HCT116 (cell line): ENCODE measurements around the gene GNAS-AS1. TPM values are rescaled to one million over a fixed set of nuclear protein-coding genes. Genes with fewer than 3 reads are reported as not detected.

ENCODE experiments used
- ATAC-seq: fragments of 200-7000 bp; cut with Tn5 transposase; 2 replicates; pipeline ENCODE4 v1.9.1; 2020; ENCODE audit warnings: mild to moderate bottlenecking, moderate library complexity
- BruUV-seq: library from RNA; stranded (reverse); fragments of 400-500 nt; replicated peaks from 2 replicates; lab custom pipeline; 2021; lab: Mats Ljungman, UMichigan
- CTCF ChIA-PET: fragments of 300-600 bp; sonication (Branson Sonifier 250); formaldehyde crosslinking; loops from one replicate; lab custom pipeline; 2021; ENCODE audit warnings: antibody characterized with exemption; lab: Charles Lee
- POLR2A ChIA-PET: fragments of 300-600, 350-600 bp; sonication (Branson Sonifier 250); formaldehyde crosslinking; loops from one replicate; lab custom pipeline; 2021; ENCODE audit warnings: antibody characterized with exemption; lab: Charles Lee
- RAD21 ChIA-PET, 2 experiments: fragments of 300-600 bp; sonication (Branson Sonifier 250); formaldehyde crosslinking; loops; one replicate each; lab custom pipeline; 2023; ENCODE audit warnings: low total read pairs in 2 of 2; ENCODE audit not compliant: uncharacterized antibody in 2 of 2, unreplicated experiment in 2 of 2, low non-redundant PET in 1 of 2; lab: Charles Lee
- DNase-seq: peaks from one replicate; pipeline ENCODE4 v3.0.0-alpha.2; 2010; ENCODE audit warnings: low read depth, low spot score
- H2AFZ ChIP-seq: fragments of 200-600 bp; shearing (Covaris generic), sonication (generic); 2 replicates; pipeline ENCODE4 v1.6.1; 2017; ENCODE audit warnings: low read depth, mixed run types, mixed read lengths, antibody characterized with exemption, low read length; ENCODE audit not compliant: poor library complexity, severe bottlenecking
- H3K27ac ChIP-seq: 2 replicates; pipeline ENCODE4 v1.5.1; 2012; ENCODE audit warnings: low read depth, low read length
- H3K27me3 ChIP-seq: fragments of 200-600 bp; sonication (generic); 2 replicates; pipeline ENCODE4 v1.6.1; 2016; ENCODE audit warnings: mixed run types, low read length, mixed read lengths; ENCODE audit not compliant: insufficient read depth
- H3K36me3 ChIP-seq, 2 experiments: fragments of 200-500 bp in 1 of 2; fragments of 200-600 bp in 1 of 2; sonication (Bioruptor generic) in 1 of 2; sonication (generic) in 1 of 2; 2 replicates each; pipeline versions ENCODE4 v1.5.1 to v1.6.1; 2014 to 2016; ENCODE audit warnings: low read length in 2 of 2, inconsistent platforms in 1 of 2, mixed read lengths in 1 of 2, mixed run types in 1 of 2; ENCODE audit not compliant: insufficient read depth in 2 of 2, control insufficient read depth in 1 of 2
- H3K4me1 ChIP-seq, 2 experiments: fragments of 200-600 bp in 1 of 2; sonication (generic) in 1 of 2; 2 replicates each; pipeline versions ENCODE4 v1.5.1 to v1.6.1; 2012 to 2017; ENCODE audit warnings: low read length in 2 of 2, inconsistent platforms in 1 of 2, mild to moderate bottlenecking in 1 of 2, mixed read lengths in 1 of 2, mixed run types in 1 of 2, moderate library complexity in 1 of 2; ENCODE audit not compliant: insufficient read depth in 2 of 2, control insufficient read depth in 1 of 2
- H3K4me2 ChIP-seq: fragments of 200-600 bp; sonication (generic); 2 replicates; pipeline ENCODE4 v1.6.1; 2017; ENCODE audit warnings: mixed run types, low read length, mixed read lengths
- H3K4me3 ChIP-seq, 2 experiments: fragments of 200-600 bp in 1 of 2; sonication (generic) in 1 of 2; replicated peaks in 1 of 2; 2 replicates each; pipeline ENCODE4 v1.5.1; 2011 to 2016; ENCODE audit warnings: low read length in 2 of 2, control low read depth in 1 of 2, low read depth in 1 of 2, mild to moderate bottlenecking in 1 of 2, mixed read lengths in 1 of 2, mixed run types in 1 of 2
- H3K79me2 ChIP-seq: fragments of 200-600 bp; sonication (generic); 2 replicates; pipeline ENCODE4 v1.6.1; 2017; ENCODE audit warnings: mild to moderate bottlenecking, mixed run types, low read length, moderate library complexity, mixed read lengths; ENCODE audit not compliant: insufficient read depth
- H3K9ac ChIP-seq: fragments of 200-600 bp; sonication (generic); 2 replicates; pipeline ENCODE4 v1.6.1; 2016; ENCODE audit warnings: low read length, mixed read lengths
- H3K9me2 ChIP-seq: fragments of 200-600 bp; sonication (generic), shearing (Covaris generic); 2 replicates; pipeline ENCODE4 v1.6.1; 2017; ENCODE audit warnings: mixed run types, mild to moderate bottlenecking, moderate library complexity; ENCODE audit not compliant: insufficient read depth
- H3K9me3 ChIP-seq, 2 experiments: fragments of 200-500 bp in 1 of 2; fragments of 200-600 bp in 1 of 2; sonication (Bioruptor generic) in 1 of 2; sonication (generic) in 1 of 2; 2 replicates each; pipeline ENCODE4 v1.6.1; 2014 to 2017; ENCODE audit warnings: low read length in 2 of 2, mixed read lengths in 2 of 2, inconsistent platforms in 1 of 2, low read depth in 1 of 2, mild to moderate bottlenecking in 1 of 2, mixed run types in 1 of 2, moderate library complexity in 1 of 2; ENCODE audit not compliant: control insufficient read depth in 1 of 2, insufficient read depth in 1 of 2
- H4K20me1 ChIP-seq: fragments of 200-600 bp; sonication (generic), shearing (Covaris generic); 2 replicates; pipeline ENCODE4 v1.6.1; 2017; ENCODE audit warnings: mixed run types, mild to moderate bottlenecking, moderate library complexity; ENCODE audit not compliant: insufficient read depth
- CBX3 ChIP-seq: IDR thresholded peaks from 2 replicates; pipeline ENCODE4 v1.6.1; 2012; ENCODE audit warnings: low read depth
- CEBPB ChIP-seq: IDR thresholded peaks from 2 replicates; pipeline ENCODE4 v1.6.1; 2012; ENCODE audit warnings: low read depth
- EGR1 ChIP-seq: IDR thresholded peaks from 2 replicates; pipeline ENCODE4 v1.6.1; 2012; ENCODE audit warnings: low read depth
- EZH2 ChIP-seq: fragments of 200-600 bp; sonication (generic); IDR thresholded peaks from 2 replicates; pipeline ENCODE4 v1.6.1; 2017; ENCODE audit warnings: antibody characterized with exemption, mixed run types
- JUND ChIP-seq: IDR thresholded peaks from 2 replicates; pipeline ENCODE4 v1.6.1; 2012
- POLR2A ChIP-seq: IDR thresholded peaks from 2 replicates; pipeline ENCODE4 v1.7.0; 2011; ENCODE audit warnings: borderline replicate concordance; ENCODE audit not compliant: insufficient read depth, insufficient read length; ENCODE audit errors: extremely low read depth
- POLR2AphosphoS5 ChIP-seq: IDR thresholded peaks from 2 replicates; pipeline ENCODE4 v1.6.1; 2011; ENCODE audit warnings: mild to moderate bottlenecking, low read depth, low read length, moderate library complexity
- SIN3A ChIP-seq: IDR thresholded peaks from 2 replicates; pipeline ENCODE4 v1.6.1; 2012; ENCODE audit warnings: low read depth
- SP1 ChIP-seq: IDR thresholded peaks from 2 replicates; pipeline ENCODE4 v1.6.1; 2012; ENCODE audit warnings: low read depth
- SRF ChIP-seq: IDR thresholded peaks from 2 replicates; pipeline ENCODE4 v1.6.1; 2012; ENCODE audit warnings: low read depth
- ZFX ChIP-seq: fragments of 450-650 bp; IDR thresholded peaks from 2 replicates; pipeline ENCODE4 v1.6.1; 2017
- ZNF274 ChIP-seq: fragments of 200-500 bp; sonication (Bioruptor generic); IDR thresholded peaks from 2 replicates; pipeline ENCODE4 v1.6.1; 2014; ENCODE audit warnings: mild to moderate bottlenecking, low read depth, low read length, inconsistent platforms
- intact Hi-C: fragments of 100-400 bp; cut with micrococcal nuclease; formaldehyde crosslinking; loops from 2 replicates; pipeline ENCODE4 v1.10.0; 2022
- total RNA-seq: library from RNA; stranded (reverse); gene quantifications from one replicate; pipeline ENCODE4 v1.2.1, GENCODE V29; 2021; ENCODE audit not compliant: unreplicated experiment
- TF ChIP-seq, protein P1 (sequence below): IDR thresholded peaks from 2 replicates; pipeline ENCODE4 v1.6.1; 2012; ENCODE audit warnings: low read depth
- TF ChIP-seq, protein P2 (sequence below): IDR thresholded peaks from 2 replicates; pipeline ENCODE4 v1.6.1; 2011; ENCODE audit warnings: mild to moderate bottlenecking, low read length, moderate library complexity; ENCODE audit not compliant: insufficient replicate concordance; ENCODE audit errors: extremely low read depth

Gene GNAS-AS1
- total RNA-seq, 1 experiment from 2014 or later = not detected

DNA sequence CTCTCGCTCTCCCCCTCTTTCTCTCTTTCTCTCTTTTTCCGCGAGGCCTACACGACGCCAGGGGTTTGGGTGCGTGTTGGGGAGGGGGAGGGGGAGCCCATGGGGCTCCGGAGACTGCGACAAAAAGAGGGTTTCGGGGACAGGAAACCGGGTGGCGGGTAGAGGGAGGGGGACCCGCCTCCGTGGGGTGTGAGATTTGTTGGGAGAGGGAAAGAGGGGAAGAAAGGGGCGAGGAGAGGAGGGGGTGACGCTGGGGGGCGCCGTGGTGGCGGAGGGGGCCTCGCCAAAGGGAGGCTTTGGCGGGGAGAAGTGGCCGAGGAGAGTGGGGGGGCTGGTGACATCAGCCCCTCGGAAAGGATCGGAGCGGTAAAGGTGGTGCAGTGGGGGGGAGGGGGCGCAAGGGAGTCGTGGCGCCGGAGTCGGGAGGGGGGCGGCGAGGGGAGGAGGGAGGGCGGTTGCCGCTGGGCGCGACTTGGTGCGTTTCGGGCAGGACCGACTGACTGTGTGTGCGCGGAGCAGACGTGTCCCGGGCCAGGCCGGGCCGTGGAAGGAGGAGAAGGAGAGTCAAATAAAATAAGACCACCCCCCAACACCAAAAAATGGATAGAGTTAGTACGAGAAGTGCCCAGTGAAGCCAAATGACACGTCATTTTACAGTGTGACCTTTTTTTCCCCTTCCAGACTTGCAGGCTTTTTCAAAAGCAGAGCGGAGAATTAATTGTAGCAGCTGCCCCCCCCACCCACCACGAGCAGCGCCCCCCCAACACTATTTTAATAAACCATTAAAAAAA is 41.6 kb upstream of the GNAS-AS1 start:
- peaks cover 67% of the 10 kb centered on the region for H3K79me2 ChIP-seq
- peaks cover 14 to 25% of the 10 kb centered on the region in 2 experiments for H3K4me1 ChIP-seq
- H3K4me2 ChIP-seq = peak overlapping the region; percentile 89
- H3K9me2 ChIP-seq = no peaks in the 10 kb centered on the region
- peak; percentile 26 for ATAC-seq
- peak; percentile 70 for TF ChIP-seq ZFX
- TF ChIP-seq CBX3 = no peak
- TF ChIP-seq POLR2AphosphoS5 = 0 out of 2 replicates have a peak, but pooled peaks have one; percentile 15
- no peak for TF ChIP-seq POLR2A
- TF ChIP-seq, all 23 proteins: peak for 2
- Histone ChIP-seq H3K27me3 (no peaks in the 10 kb centered on the region), H3K27ac (peak overlapping the region; percentile 85), H4K20me1 (peaks cover 12% of the 10 kb centered on the region; the same call in 1 of the 2 replicates), H2AFZ (no peak overlapping the region), H3K4me3 (peak overlapping the region; percentile 67 to 85), H3K9ac (peak overlapping the region; percentile 93), H3K36me3 (peaks cover 9 to 17% of the 10 kb centered on the region in 2 experiments; a peak in 2 of 4 replicates), H3K9me3 (no peaks in the 10 kb centered on the region)
- no TSS peak for BruUV-seq
- no peak for DNase-seq
- CTCF ChIA-PET = no interaction called here
- RAD21 ChIA-PET = no interaction called here
- intact Hi-C loops = loop anchor here (10.0 kb wide), 1 partner anchor 142 kb away; the partner anchor contains the start of gene ATP5F1E
- POLR2A ChIA-PET = no interaction called here

DNA sequence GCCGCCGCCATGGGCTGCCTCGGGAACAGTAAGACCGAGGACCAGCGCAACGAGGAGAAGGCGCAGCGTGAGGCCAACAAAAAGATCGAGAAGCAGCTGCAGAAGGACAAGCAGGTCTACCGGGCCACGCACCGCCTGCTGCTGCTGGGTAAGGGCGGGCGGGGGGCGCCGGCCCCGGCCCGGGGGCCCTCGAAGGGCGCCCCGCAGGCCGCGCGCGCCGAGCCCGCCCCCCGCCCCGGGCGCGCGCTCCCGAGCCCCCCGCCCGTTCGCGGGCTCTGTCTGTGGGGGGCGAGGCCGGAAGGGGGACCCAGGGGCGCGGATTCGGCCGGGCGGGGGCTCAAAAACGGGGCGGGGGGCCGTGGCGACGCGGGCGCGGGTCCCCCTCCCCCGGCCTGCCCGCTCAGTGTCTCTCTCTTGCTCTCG is 41.0 kb upstream of the GNAS-AS1 start:
- peak overlapping the region; percentile 67 to 85 for H3K4me3 ChIP-seq
- intact Hi-C loops = loop anchor here (10.0 kb wide), 1 partner anchor 143 kb away; the partner anchor contains the start of gene ATP5F1E
- RAD21 ChIA-PET = no interaction called here
- CTCF ChIA-PET = no interaction called here
- peaks cover 5 to 12% of the 10 kb centered on the region in 2 experiments; a peak in 2 of 4 replicates for H3K36me3 ChIP-seq
- peaks cover 61% of the 10 kb centered on the region for H3K79me2 ChIP-seq
- H4K20me1 ChIP-seq = peaks cover 12% of the 10 kb centered on the region; the same call in 1 of the 2 replicates
- no TSS peak for BruUV-seq
- no peak overlapping the region for H2AFZ ChIP-seq
- H3K4me1 ChIP-seq = peaks cover 14 to 26% of the 10 kb centered on the region in 2 experiments
- POLR2A ChIA-PET = interaction anchor here (0.9 kb wide), 1 partner anchor 117 kb away, joined by 3 read pairs; no protein-coding TSS in a partner anchor
- ATAC-seq (no peak; the same call in 1 of the 2 replicates), DNase-seq (no peak)
- H3K4me2 ChIP-seq = peak overlapping the region; percentile 89
- H3K9me2 ChIP-seq = no peaks in the 10 kb centered on the region
- no peaks in the 10 kb centered on the region for H3K27me3 ChIP-seq
- H3K9ac ChIP-seq = peak overlapping the region; percentile 93
- peak overlapping the region; percentile 85 for H3K27ac ChIP-seq
- H3K9me3 ChIP-seq = no peaks in the 10 kb centered on the region
- TF ChIP-seq SIN3A (no peak), SRF (no peak), JUND (no peak), SP1 (no peak), ZNF274 (no peak), POLR2AphosphoS5 (no peak), POLR2A (no peak), CEBPB (no peak), EGR1 (no peak), EZH2 (no peak)
- TF ChIP-seq, protein P1, sequence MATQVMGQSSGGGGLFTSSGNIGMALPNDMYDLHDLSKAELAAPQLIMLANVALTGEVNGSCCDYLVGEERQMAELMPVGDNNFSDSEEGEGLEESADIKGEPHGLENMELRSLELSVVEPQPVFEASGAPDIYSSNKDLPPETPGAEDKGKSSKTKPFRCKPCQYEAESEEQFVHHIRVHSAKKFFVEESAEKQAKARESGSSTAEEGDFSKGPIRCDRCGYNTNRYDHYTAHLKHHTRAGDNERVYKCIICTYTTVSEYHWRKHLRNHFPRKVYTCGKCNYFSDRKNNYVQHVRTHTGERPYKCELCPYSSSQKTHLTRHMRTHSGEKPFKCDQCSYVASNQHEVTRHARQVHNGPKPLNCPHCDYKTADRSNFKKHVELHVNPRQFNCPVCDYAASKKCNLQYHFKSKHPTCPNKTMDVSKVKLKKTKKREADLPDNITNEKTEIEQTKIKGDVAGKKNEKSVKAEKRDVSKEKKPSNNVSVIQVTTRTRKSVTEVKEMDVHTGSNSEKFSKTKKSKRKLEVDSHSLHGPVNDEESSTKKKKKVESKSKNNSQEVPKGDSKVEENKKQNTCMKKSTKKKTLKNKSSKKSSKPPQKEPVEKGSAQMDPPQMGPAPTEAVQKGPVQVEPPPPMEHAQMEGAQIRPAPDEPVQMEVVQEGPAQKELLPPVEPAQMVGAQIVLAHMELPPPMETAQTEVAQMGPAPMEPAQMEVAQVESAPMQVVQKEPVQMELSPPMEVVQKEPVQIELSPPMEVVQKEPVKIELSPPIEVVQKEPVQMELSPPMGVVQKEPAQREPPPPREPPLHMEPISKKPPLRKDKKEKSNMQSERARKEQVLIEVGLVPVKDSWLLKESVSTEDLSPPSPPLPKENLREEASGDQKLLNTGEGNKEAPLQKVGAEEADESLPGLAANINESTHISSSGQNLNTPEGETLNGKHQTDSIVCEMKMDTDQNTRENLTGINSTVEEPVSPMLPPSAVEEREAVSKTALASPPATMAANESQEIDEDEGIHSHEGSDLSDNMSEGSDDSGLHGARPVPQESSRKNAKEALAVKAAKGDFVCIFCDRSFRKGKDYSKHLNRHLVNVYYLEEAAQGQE = no peak
- TF ChIP-seq, protein P2, sequence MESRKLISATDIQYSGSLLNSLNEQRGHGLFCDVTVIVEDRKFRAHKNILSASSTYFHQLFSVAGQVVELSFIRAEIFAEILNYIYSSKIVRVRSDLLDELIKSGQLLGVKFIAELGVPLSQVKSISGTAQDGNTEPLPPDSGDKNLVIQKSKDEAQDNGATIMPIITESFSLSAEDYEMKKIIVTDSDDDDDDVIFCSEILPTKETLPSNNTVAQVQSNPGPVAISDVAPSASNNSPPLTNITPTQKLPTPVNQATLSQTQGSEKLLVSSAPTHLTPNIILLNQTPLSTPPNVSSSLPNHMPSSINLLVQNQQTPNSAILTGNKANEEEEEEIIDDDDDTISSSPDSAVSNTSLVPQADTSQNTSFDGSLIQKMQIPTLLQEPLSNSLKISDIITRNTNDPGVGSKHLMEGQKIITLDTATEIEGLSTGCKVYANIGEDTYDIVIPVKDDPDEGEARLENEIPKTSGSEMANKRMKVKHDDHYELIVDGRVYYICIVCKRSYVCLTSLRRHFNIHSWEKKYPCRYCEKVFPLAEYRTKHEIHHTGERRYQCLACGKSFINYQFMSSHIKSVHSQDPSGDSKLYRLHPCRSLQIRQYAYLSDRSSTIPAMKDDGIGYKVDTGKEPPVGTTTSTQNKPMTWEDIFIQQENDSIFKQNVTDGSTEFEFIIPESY = no peak
